Measurements from ENCODE around the gene HEYL.

DNA sequence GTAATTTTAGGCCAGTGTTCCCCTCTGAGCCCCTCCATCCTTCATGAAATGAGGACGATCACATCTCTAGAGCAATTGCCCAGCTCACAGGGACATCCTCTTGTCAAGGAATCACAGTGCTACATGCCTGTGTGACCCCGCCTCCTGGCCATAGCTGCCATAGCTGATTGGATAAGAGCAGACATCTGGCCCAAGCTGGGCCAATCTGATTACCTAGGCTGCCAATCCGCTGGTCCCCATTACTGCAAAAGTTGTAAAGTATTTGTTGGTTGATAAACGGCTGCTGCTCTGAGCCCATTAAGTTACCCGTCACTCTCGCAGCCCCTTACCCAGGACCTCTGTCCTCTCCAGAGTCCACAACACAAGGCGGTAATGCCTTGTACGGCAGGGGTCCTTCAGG is 24.1 kb upstream of the HEYL start:
- no peak for TF ChIP-seq CTCF (IDR thresholded peaks at IDR 0.05)
- no peak for TF ChIP-seq POLR2AphosphoS5 (IDR thresholded peaks at IDR 0.05)
- TF ChIP-seq POLR2A (IDR thresholded peaks at IDR 0.05), result no peak
- TF ChIP-seq EP300 (IDR thresholded peaks at IDR 0.05), result no peak
